Colonic mucosa (tissue), 4 donors: ENCODE measurements around the gene DMXL1. TPM values are rescaled to one million over a fixed set of nuclear protein-coding genes. Genes with fewer than 3 reads are reported as not detected.

ENCODE experiments used
- DNase-seq: peaks from one replicate; pipeline ENCODE4 v3.0.0-alpha.2; 2020
- H3K27ac ChIP-seq: fragments of 200-600 bp; one replicate; pipeline ENCODE4 v1.8.0; 2021
- H3K27me3 ChIP-seq: fragments of 200-600 bp; one replicate; pipeline ENCODE4 v1.8.0; 2021
- H3K36me3 ChIP-seq: fragments of 200-600 bp; one replicate; pipeline ENCODE4 v1.8.0; 2021
- H3K4me1 ChIP-seq: fragments of 200-600 bp; one replicate; pipeline ENCODE4 v1.8.0; 2021; ENCODE audit warnings: mild to moderate bottlenecking
- H3K4me3 ChIP-seq: fragments of 200-600 bp; one replicate; pipeline ENCODE4 v1.8.0; 2021
- H3K9ac ChIP-seq, 2 donors: one replicate each; pipeline ENCODE4 v1.7.0; 2013; ENCODE audit warnings: control low read depth in 2 of 2, low read depth in 2 of 2, low read length in 2 of 2
- H3K9me3 ChIP-seq: fragments of 200-600 bp; one replicate; pipeline ENCODE4 v1.8.0; 2021
- intact Hi-C: fragments of 100-400 bp; cut with DNase I; formaldehyde crosslinking; loops from one replicate; pipeline ENCODE4 v1.14.1; 2022
- total RNA-seq, 2 donors: library from RNA; stranded (reverse); fragmentation: NEBNext Ultra II Directional in 1 of 2; extraction: Animal tissue kit (Norgen Biotek cat#: 25700) in 1 of 2; gene quantifications; one replicate each; pipeline ENCODE4 v1.2.1, GENCODE V29; 2021
- TF ChIP-seq, protein P1 (sequence below): fragments of 200-600 bp; IDR thresholded peaks from one replicate; pipeline ENCODE4 v1.8.0; 2022; ENCODE audit warnings: antibody characterized with exemption, mild to moderate bottlenecking
- donor health status: healthy.
- donor health status: DM: no; HTN: no; CAD: no.
- donor health status: DM: no; HTN: no; CAD: no.

DMXL1 gene
- total RNA-seq, 2 donors from 2014 or later, result 28.7 to 38.3 TPM

DNA sequence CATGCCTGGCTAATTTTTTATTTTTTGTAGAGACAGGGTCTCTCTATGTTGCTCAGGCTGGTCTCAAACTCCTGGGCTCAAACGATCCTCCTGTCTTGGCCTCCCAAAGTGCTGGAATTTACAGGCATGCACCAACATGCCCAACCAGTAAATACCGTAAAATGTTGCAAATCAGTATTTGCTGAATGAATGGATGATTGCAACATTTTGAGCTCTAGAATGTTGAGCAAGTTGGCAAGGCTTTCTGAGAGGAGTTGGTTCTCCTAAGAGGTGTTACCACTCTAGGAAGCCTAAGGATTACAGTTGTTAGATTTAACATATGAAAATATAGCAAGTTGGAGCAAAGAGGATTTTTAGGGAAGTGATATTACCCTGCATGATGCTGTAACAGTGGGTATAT, 15.6 kb upstream of the DMXL1 start:
- intact Hi-C loops, result no loop called here
- TF ChIP-seq, protein P1, sequence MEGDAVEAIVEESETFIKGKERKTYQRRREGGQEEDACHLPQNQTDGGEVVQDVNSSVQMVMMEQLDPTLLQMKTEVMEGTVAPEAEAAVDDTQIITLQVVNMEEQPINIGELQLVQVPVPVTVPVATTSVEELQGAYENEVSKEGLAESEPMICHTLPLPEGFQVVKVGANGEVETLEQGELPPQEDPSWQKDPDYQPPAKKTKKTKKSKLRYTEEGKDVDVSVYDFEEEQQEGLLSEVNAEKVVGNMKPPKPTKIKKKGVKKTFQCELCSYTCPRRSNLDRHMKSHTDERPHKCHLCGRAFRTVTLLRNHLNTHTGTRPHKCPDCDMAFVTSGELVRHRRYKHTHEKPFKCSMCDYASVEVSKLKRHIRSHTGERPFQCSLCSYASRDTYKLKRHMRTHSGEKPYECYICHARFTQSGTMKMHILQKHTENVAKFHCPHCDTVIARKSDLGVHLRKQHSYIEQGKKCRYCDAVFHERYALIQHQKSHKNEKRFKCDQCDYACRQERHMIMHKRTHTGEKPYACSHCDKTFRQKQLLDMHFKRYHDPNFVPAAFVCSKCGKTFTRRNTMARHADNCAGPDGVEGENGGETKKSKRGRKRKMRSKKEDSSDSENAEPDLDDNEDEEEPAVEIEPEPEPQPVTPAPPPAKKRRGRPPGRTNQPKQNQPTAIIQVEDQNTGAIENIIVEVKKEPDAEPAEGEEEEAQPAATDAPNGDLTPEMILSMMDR, result no peak

DNA sequence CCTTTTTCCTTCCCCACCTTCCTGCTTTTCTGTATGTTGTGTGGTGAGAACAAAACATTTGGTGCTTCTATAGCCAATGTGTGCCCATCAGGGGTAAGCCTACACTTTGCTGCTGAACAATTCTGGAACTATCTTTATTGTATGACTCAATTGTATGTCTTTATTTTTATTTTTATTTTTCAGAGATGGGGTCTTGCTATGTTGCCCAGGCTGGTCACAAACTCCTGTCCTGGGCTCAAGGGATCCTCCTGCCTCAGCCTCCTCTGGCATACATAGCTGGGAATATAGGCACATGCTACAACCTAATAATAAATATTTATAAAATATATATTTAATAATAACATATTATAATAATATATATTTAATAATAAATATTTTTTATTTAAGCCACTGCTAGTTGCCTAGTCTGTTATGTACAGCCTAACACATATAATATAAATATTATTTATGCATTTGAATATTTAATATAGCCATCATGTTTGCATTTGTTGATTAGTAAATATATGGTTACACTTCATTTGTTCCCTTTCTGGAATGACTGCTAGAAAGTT, 11.8 kb upstream of the DMXL1 start:
- Histone ChIP-seq H3K4me3 (no peak overlapping the region), H3K4me1 (no peaks in the 10 kb centered on the region), H3K36me3 (no peaks in the 10 kb centered on the region), H3K9me3 (no peaks in the 10 kb centered on the region), H3K9ac (no peak overlapping the region), H3K27me3 (no peaks in the 10 kb centered on the region), H3K27ac (no peak overlapping the region)
- no peak for DNase-seq
- intact Hi-C loops, result no loop called here
- TF ChIP-seq, protein P1, result no peak

More for the DNA sequence above, 15.6 kb upstream of the DMXL1 start:
- Histone ChIP-seq H3K27me3 (no peaks in the 10 kb centered on the region), H3K4me1 (no peaks in the 10 kb centered on the region), H3K9me3 (no peaks in the 10 kb centered on the region), H3K4me3 (no peak overlapping the region), H3K27ac (no peak overlapping the region), H3K36me3 (no peaks in the 10 kb centered on the region), H3K9ac (no peak overlapping the region)
- DNase-seq, result no peak

DNA sequence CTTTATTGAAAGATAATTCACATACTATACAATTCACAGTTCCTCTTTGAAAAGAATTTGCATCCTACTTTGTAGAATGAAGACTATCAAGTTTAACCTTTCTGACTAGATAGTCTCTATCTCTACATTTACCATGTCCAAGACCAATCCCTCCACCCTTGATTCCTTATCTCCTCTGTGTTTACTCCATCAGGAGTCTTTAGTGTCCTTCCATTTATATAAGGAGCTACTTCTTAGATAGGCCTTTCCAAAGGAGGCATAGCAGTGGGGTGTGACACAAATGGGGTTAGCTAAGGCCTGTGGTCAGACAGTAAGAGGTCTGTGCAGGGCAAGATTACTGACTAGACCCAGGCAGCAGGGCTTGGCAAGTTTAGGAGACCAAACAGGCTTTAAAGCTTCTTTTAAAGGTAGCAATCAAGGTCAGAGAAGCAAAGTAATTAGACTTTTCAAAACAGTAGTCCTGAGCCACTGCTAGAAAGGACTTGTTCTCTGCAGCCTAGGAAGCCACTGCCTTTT, 11.1 kb upstream of the DMXL1 start:
- no peak for DNase-seq
- TF ChIP-seq, protein P1, result no peak
- H3K9ac ChIP-seq, result no peak overlapping the region
- intact Hi-C loops, result no loop called here
- H3K4me1 ChIP-seq, result no peaks in the 10 kb centered on the region
- no peak overlapping the region for H3K27ac ChIP-seq
- H3K9me3 ChIP-seq, result no peaks in the 10 kb centered on the region
- no peaks in the 10 kb centered on the region for H3K27me3 ChIP-seq
- no peak overlapping the region for H3K4me3 ChIP-seq
- no peaks in the 10 kb centered on the region for H3K36me3 ChIP-seq

DNA sequence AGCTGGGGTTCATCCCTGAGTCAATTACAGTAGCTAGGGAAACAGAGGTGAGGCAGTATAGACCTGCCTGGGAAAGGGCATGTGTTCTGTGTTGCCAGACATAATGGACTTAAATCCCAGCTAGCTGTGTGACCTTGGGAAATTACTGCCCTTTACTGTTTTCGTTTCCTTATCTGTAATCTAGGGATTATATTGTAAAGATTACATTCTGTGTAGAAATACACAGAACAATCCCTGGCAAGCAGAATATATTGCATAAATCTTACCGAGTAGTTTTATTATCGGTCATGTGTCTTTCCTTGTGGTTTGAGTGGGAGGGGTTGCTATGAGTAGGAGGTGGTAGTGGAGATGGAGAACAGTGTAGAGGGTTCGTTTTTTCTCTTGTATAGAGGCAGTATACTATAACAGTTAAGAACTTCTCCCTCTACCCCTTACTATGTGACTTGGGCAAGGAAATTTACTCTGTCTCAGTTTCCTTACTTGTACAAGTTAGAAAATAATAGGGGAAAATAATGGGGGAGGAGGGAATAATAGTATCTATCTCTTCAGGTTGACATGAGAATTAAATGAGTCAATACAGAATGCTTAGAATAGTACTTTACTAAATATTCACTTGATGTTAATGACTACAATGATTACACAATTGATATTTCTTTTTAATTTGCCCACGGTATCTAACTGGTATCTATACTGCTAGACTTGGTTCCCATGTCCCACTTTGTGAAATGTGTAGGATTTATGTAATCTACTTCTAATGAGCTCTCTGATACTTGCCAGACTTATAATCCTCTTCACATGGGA, 7.1 kb upstream of the DMXL1 start:
- Histone ChIP-seq H3K36me3 (no peaks in the 10 kb centered on the region), H3K27ac (no peak overlapping the region), H3K9me3 (no peaks in the 10 kb centered on the region), H3K27me3 (no peaks in the 10 kb centered on the region), H3K9ac (no peak overlapping the region), H3K4me1 (no peaks in the 10 kb centered on the region), H3K4me3 (no peak overlapping the region)
- intact Hi-C loops, result no loop called here
- peak; percentile 44 for DNase-seq
- TF ChIP-seq, protein P1, result no peak

DNA sequence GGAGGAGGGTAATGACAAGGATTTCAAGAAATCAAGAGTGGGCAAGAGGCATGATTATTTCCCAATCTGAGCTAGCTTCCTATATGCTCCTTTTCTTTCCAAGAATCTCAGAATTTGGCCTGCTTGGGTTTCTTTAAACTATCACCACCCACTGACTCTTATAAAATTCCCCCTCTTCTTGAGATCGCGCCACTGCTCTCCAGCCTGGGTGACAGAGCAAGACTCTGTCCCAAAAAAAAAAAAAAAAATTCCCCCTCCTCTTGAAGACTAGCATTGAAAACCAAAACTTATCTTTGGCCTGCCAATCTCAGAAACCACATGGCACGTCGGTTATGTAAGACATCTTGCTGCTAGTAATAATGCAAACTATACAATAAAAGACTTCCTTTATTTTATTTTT, 3.4 kb upstream of the DMXL1 start:
- DNase-seq, result no peak
- Histone ChIP-seq H3K4me3 (no peak overlapping the region), H3K9me3 (no peaks in the 10 kb centered on the region), H3K36me3 (no peaks in the 10 kb centered on the region), H3K9ac (no peak overlapping the region), H3K4me1 (no peaks in the 10 kb centered on the region), H3K27ac (no peak overlapping the region), H3K27me3 (no peaks in the 10 kb centered on the region)
- intact Hi-C loops, result no loop called here
- TF ChIP-seq, protein P1, result no peak
